GM23338 (cell line): ENCODE measurements around the gene SFSWAP. TPM values are rescaled to one million over a fixed set of nuclear protein-coding genes. Genes with fewer than 3 reads are reported as not detected.
A peak's percentile ranks its signal among the peaks of the same experiment; 100 is the strongest.

Source experiments
- ATAC-seq: fragments of 200-7000 bp; cut with Tn5 transposase; 3 replicates; pipeline ENCODE4 v1.9.1; 2020
- DNase-seq: peaks from one replicate; pipeline ENCODE4 v3.0.0-alpha.2; 2015; ENCODE audit warnings: low spot score
- H2AFZ ChIP-seq: fragments of 200-600 bp; sonication (generic); 2 replicates; pipeline ENCODE4 v1.8.0; 2016; ENCODE audit warnings: antibody characterized with exemption, mild to moderate bottlenecking, moderate library complexity
- H3F3A ChIP-seq: fragments of 200-600 bp; sonication (generic); replicated peaks from 2 replicates; pipeline ENCODE4 v1.8.0; 2017; ENCODE audit warnings: antibody characterized with exemption, mixed run types, low read depth
- H3K27ac ChIP-seq: fragments of 200-600 bp; sonication (generic); 2 replicates; pipeline ENCODE4 v1.6.1; 2016; ENCODE audit warnings: low read depth
- H3K27me3 ChIP-seq: fragments of 200-600 bp; sonication (generic); 2 replicates; pipeline ENCODE4 v1.8.0; 2016; ENCODE audit warnings: mild to moderate bottlenecking, mixed run types, moderate library complexity; ENCODE audit not compliant: insufficient read depth
- H3K36me3 ChIP-seq: fragments of 200-600 bp; sonication (generic); 2 replicates; pipeline ENCODE4 v1.8.0; 2016; ENCODE audit warnings: mild to moderate bottlenecking; ENCODE audit not compliant: insufficient read depth
- H3K4me1 ChIP-seq: fragments of 200-600 bp; sonication (generic); 2 replicates; pipeline ENCODE4 v1.8.0; 2016; ENCODE audit warnings: mild to moderate bottlenecking, moderate library complexity; ENCODE audit not compliant: insufficient read depth
- H3K4me2 ChIP-seq: fragments of 200-600 bp; sonication (generic); 2 replicates; pipeline ENCODE4 v1.7.1; 2017; ENCODE audit warnings: mixed run types
- H3K4me3 ChIP-seq: fragments of 200-600 bp; sonication (generic); 2 replicates; pipeline ENCODE4 v1.6.1; 2016; ENCODE audit warnings: mixed run types
- H3K79me2 ChIP-seq: fragments of 200-600 bp; sonication (generic); replicated peaks from 2 replicates; pipeline ENCODE4 v1.8.0; 2017; ENCODE audit warnings: mild to moderate bottlenecking; ENCODE audit not compliant: insufficient read depth
- H3K9me2 ChIP-seq: fragments of 200-600 bp; sonication (generic); 2 replicates; pipeline ENCODE4 v1.8.0; 2017; ENCODE audit not compliant: insufficient read depth
- H4K20me1 ChIP-seq: fragments of 200-600 bp; sonication (generic); replicated peaks from 2 replicates; pipeline ENCODE4 v1.8.0; 2017; ENCODE audit warnings: mild to moderate bottlenecking; ENCODE audit not compliant: insufficient read depth
- H3K27ac Mint-ChIP-seq: 2 replicates; pipeline ENCODE4 v1.8.0; 2020; ENCODE audit warnings: inconsistent platforms, mild to moderate bottlenecking, moderate library complexity, mixed read lengths
- H3K27me3 Mint-ChIP-seq: 3 replicates; pipeline ENCODE4 v1.8.0; 2022; ENCODE audit warnings: low read depth, mild to moderate bottlenecking, moderate library complexity, mixed read lengths, inconsistent platforms; ENCODE audit not compliant: insufficient read depth, poor library complexity
- H3K36me3 Mint-ChIP-seq: 3 replicates; pipeline ENCODE4 v1.8.0; 2021; ENCODE audit warnings: low read depth, mild to moderate bottlenecking, inconsistent platforms, moderate library complexity, mixed read lengths
- H3K4me1 Mint-ChIP-seq: 3 replicates; pipeline ENCODE4 v1.8.0; 2020; ENCODE audit warnings: mild to moderate bottlenecking, inconsistent platforms, mixed read lengths
- H3K4me3 Mint-ChIP-seq: 3 replicates; pipeline ENCODE4 v1.8.0; 2021; ENCODE audit warnings: moderate library complexity, mild to moderate bottlenecking, inconsistent platforms, mixed read lengths
- H3K9me3 Mint-ChIP-seq: 3 replicates; pipeline ENCODE4 v1.8.0; 2020; ENCODE audit warnings: moderate library complexity, mild to moderate bottlenecking, inconsistent platforms, mixed read lengths
- EZH2 ChIP-seq: fragments of 200-600 bp; sonication (generic); IDR thresholded peaks from one replicate; pipeline ENCODE4 v1.8.0; 2017; ENCODE audit warnings: antibody characterized with exemption, mild to moderate bottlenecking, low read depth; ENCODE audit not compliant: unreplicated experiment
- EZH2phosphoT487 ChIP-seq: fragments of 200-600 bp; sonication (generic); IDR thresholded peaks from one replicate; pipeline ENCODE4 v1.8.1; 2018; ENCODE audit warnings: antibody characterized with exemption; ENCODE audit not compliant: unreplicated experiment
- JUNB ChIP-seq: IDR thresholded peaks from one replicate; pipeline ENCODE4 v1.6.1; 2016; ENCODE audit warnings: antibody characterized with exemption; ENCODE audit not compliant: unreplicated experiment
- NANOG ChIP-seq: IDR thresholded peaks from 2 replicates; pipeline ENCODE4 v1.6.1; 2016; ENCODE audit warnings: antibody characterized with exemption, borderline replicate concordance
- STAT1 ChIP-seq: IDR thresholded peaks from one replicate; pipeline ENCODE4 v1.6.1; 2016; ENCODE audit warnings: antibody characterized with exemption; ENCODE audit not compliant: unreplicated experiment
- ZNF114 ChIP-seq: fragments of 250-450 bp; sonication (Bioruptor Pico); IDR thresholded peaks from 2 replicates; pipeline ENCODE4 v1.5.0; 2020; ENCODE audit warnings: mild to moderate bottlenecking, moderate library complexity
- ZNF462 ChIP-seq: fragments of 250-450 bp; sonication (Bioruptor Pico); IDR thresholded peaks from 2 replicates; pipeline ENCODE4 v1.5.0; 2020; ENCODE audit warnings: mild to moderate bottlenecking, moderate library complexity
- polyA plus RNA-seq: library from polyadenylated mRNA; unstranded; fragments of >200 nt; fragmentation: Nextera tagmentation; extraction: Ambion mirVana; gene quantifications from 2 replicates; pipeline ENCODE4 v1.2.1, GENCODE V29; 2016
- total RNA-seq: library from RNA; depleted of rRNA; stranded (reverse); fragments of >200 nt; shearing (Covaris generic); gene quantifications from 2 replicates; pipeline ENCODE4 v1.2.3, GENCODE V29; 2014

Gene SFSWAP
- total and polyA plus RNA-seq, 2 experiments from 2014 or later, result 41.0 to 49.8 TPM

- TF ChIP-seq ZNF462 (no peak), EZH2phosphoT487 (no peak), NANOG (no peak)
Measured at GRCh38 chr12:131733874-131734273, 23.0 kb downstream of the SFSWAP start (continued).

GRCh38 chr12:131734336-131735152, 23.7 kb downstream of the SFSWAP start:
- ATAC-seq (no peak), DNase-seq (no peak)
- H3K4me3 Mint-ChIP-seq, result no peak overlapping the region; the same call in 2 of the 3 replicates
- peaks cover 18% of the 10 kb centered on the region for H3K79me2 ChIP-seq
- peak overlapping the region; percentile 76 for H3K27ac Mint-ChIP-seq
- peaks cover 19% of the 10 kb centered on the region for H3K36me3 ChIP-seq
- no peak for TF ChIP-seq ZNF114
- TF ChIP-seq EZH2, result no peak
- no peak for TF ChIP-seq STAT1
- no peak for TF ChIP-seq NANOG
- TF ChIP-seq JUNB, result no peak
- peaks cover 18% of the 10 kb centered on the region for H3K4me1 ChIP-seq
- H3F3A ChIP-seq, result no peaks in the 10 kb centered on the region
- no peak overlapping the region for H3K4me2 ChIP-seq
- no peaks in the 10 kb centered on the region for H3K9me3 Mint-ChIP-seq
- H4K20me1 ChIP-seq, result no peaks in the 10 kb centered on the region; the same call in 1 of the 2 replicates
- no peaks in the 10 kb centered on the region for H3K9me2 ChIP-seq
- H3K36me3 Mint-ChIP-seq, result peaks cover 71% of the 10 kb centered on the region
- peaks cover 10% of the 10 kb centered on the region for H3K27me3 Mint-ChIP-seq
- H3K27ac ChIP-seq, result no peak overlapping the region
- no peak overlapping the region for H3K4me3 ChIP-seq
- H3K4me1 Mint-ChIP-seq, result peaks cover 50% of the 10 kb centered on the region
- H3K27me3 ChIP-seq, result no peaks in the 10 kb centered on the region
- no peak overlapping the region for H2AFZ ChIP-seq
